Mesothelial cell of epicardium (in vitro differentiated cells): ENCODE data around the gene APEX1. TPM values are rescaled to one million over a fixed set of nuclear protein-coding genes. Genes with fewer than 3 reads are reported as not detected.
A peak's percentile ranks its signal among the peaks of the same experiment; 100 is the strongest.

ENCODE experiments used
- DNase-seq, 2 experiments: peaks; one replicate each; pipeline ENCODE4 v3.0.0; 2021; ENCODE audit warnings: low spot score in 2 of 2; ENCODE audit not compliant: unreplicated experiment in 2 of 2
- H3K27ac Mint-ChIP-seq: 2 replicates; pipeline ENCODE4 v1.8.0; 2021; ENCODE audit warnings: mixed read lengths
- H3K27me3 Mint-ChIP-seq: 2 replicates; pipeline ENCODE4 v1.8.0; 2021; ENCODE audit warnings: low read depth, mixed read lengths
- H3K36me3 Mint-ChIP-seq: 2 replicates; pipeline ENCODE4 v1.8.0; 2021; ENCODE audit warnings: mixed read lengths
- H3K4me1 Mint-ChIP-seq: 2 replicates; pipeline ENCODE4 v1.8.0; 2021; ENCODE audit warnings: mixed read lengths
- H3K4me3 Mint-ChIP-seq: 2 replicates; pipeline ENCODE4 v1.8.0; 2021; ENCODE audit warnings: mild to moderate bottlenecking, moderate library complexity, mixed read lengths
- H3K9me3 Mint-ChIP-seq: 2 replicates; pipeline ENCODE4 v1.8.0; 2021; ENCODE audit warnings: mixed read lengths
- CTCF ChIP-seq: fragments of 200-600 bp; sonication (generic); IDR thresholded peaks from one replicate; pipeline ENCODE4 v1.5.0; 2021; ENCODE audit warnings: antibody characterized with exemption; ENCODE audit not compliant: unreplicated experiment
- total RNA-seq: library from RNA; stranded (reverse); gene quantifications from 3 replicates; pipeline ENCODE4 v1.2.1, GENCODE V29; 2021

The APEX1 gene
- 283 to 304 TPM (median 299 TPM) in 3 replicates for total RNA-seq

GRCh38 chr14:20454516-20455354 lies at the start of gene APEX1, which contains the start of gene OSGEP:
APEX1 (plus strand) TSS chr14:20455226; CDS start chr14:20455646, 420 bp downstream.
OSGEP (minus strand) TSS chr14:20454812; CDS start chr14:20454683, 129 bp downstream.
- H3K4me1 Mint-ChIP-seq: peaks cover 2% of the 10 kb centered on the region
- H3K4me3 Mint-ChIP-seq: no peak within 1 kb of the TSS
- no peak within 1 kb of the TSS for H3K27ac Mint-ChIP-seq
- H3K36me3 Mint-ChIP-seq: peaks cover 20% of the 10 kb centered on the region
- H3K9me3 Mint-ChIP-seq: no peaks in the 10 kb centered on the region
- DNase-seq: peak; percentile 96
- H3K27me3 Mint-ChIP-seq: no peaks in the 10 kb centered on the region
- TF ChIP-seq CTCF: no peak

- H3K9me3 Mint-ChIP-seq: no peaks in the 10 kb centered on the region
- no peak for DNase-seq
- H3K27ac Mint-ChIP-seq: no peak overlapping the region
- no peaks in the 10 kb centered on the region for H3K27me3 Mint-ChIP-seq
- TF ChIP-seq CTCF: no peak
- H3K4me1 Mint-ChIP-seq: peaks cover 13% of the 10 kb centered on the region
- no peak overlapping the region for H3K4me3 Mint-ChIP-seq
- H3K36me3 Mint-ChIP-seq: peaks cover 13% of the 10 kb centered on the region
Observed at GRCh38 chr14:20409226-20409625, 45.8 kb upstream of the APEX1 start.

- no peak for TF ChIP-seq CTCF
- peaks cover 14% of the 10 kb centered on the region for H3K4me1 Mint-ChIP-seq
- H3K36me3 Mint-ChIP-seq: no peaks in the 10 kb centered on the region
- peak overlapping the region; percentile 83 for H3K4me3 Mint-ChIP-seq
- no peaks in the 10 kb centered on the region for H3K27me3 Mint-ChIP-seq
- no peaks in the 10 kb centered on the region for H3K9me3 Mint-ChIP-seq
- DNase-seq: no peak
- H3K27ac Mint-ChIP-seq: peak overlapping the region; percentile 89
Observed at GRCh38 chr14:20412411-20412810, 42.6 kb upstream of the APEX1 start.

- Mint-ChIP-seq H3K27me3 (no peaks in the 10 kb centered on the region), H3K4me3 (peak within 1 kb of the TSS; percentile 83), H3K4me1 (peaks cover 20% of the 10 kb centered on the region), H3K36me3 (no peaks in the 10 kb centered on the region), H3K9me3 (no peaks in the 10 kb centered on the region), H3K27ac (peak within 1 kb of the TSS; percentile 89)
- DNase-seq: peak; percentile 66 to 82
- no peak for TF ChIP-seq CTCF
Observed at GRCh38 chr14:20412876-20413743, 41.9 kb upstream of the APEX1 start, which contains the start of gene TEP1. TEP1 (minus strand) TSS chr14:20413501; CDS start chr14:20408439, 5,062 bp downstream.

GRCh38 chr14:20413744-20414082 lies 41.3 kb upstream of the APEX1 start:
- Mint-ChIP-seq H3K4me1 (peaks cover 20% of the 10 kb centered on the region), H3K9me3 (no peaks in the 10 kb centered on the region), H3K27ac (peak overlapping the region; percentile 89), H3K27me3 (no peaks in the 10 kb centered on the region), H3K36me3 (no peaks in the 10 kb centered on the region), H3K4me3 (peak overlapping the region; percentile 83)
- DNase-seq: no peak
- no peak for TF ChIP-seq CTCF
